GM12892 (cell line): Measurements from ENCODE around the gene PACSIN2.
"Not testable (repeated sequence)": the region's sequence is repeated elsewhere in the genome, so short reads cannot be mapped to it uniquely, and the experiment has no call there.

Experiments
- POLR2A ChIP-seq: IDR thresholded peaks from 2 replicates; pipeline ENCODE4 v1.6.1; 2011; ENCODE audit warnings: low read depth, low read length, control low read depth
- POLR2AphosphoS5 ChIP-seq: IDR thresholded peaks from 2 replicates; pipeline ENCODE4 v1.6.1; 2011; ENCODE audit warnings: low read depth, low read length, control low read depth
- TAF1 ChIP-seq: IDR thresholded peaks from 2 replicates; pipeline ENCODE4 v1.6.1; 2011; ENCODE audit warnings: low read depth, mild to moderate bottlenecking, control low read depth, low read length, borderline replicate concordance

- not testable (repeated sequence) for TF ChIP-seq TAF1, POLR2AphosphoS5, POLR2A
Observed at GRCh38 chr22:42953751-42954150, 61.2 kb downstream of the PACSIN2 start.
